PC-3 (cell line): ENCODE data around the gene ANKS1B. TPM values are rescaled to one million over a fixed set of nuclear protein-coding genes. Genes with fewer than 3 reads are reported as not detected.

ENCODE experiments used
- ATAC-seq: fragments of 200-7000 bp; cut with Tn5 transposase; 2 replicates; pipeline ENCODE4 v1.9.1; 2020; ENCODE audit warnings: mild to moderate bottlenecking, moderate library complexity
- BruUV-seq: library from RNA; stranded (reverse); fragments of 400-500 nt; replicated peaks from 2 replicates; lab custom pipeline; 2021; lab: Mats Ljungman, UMichigan
- CTCF ChIA-PET: fragments of 300-600 bp; sonication (Branson Sonifier 250); formaldehyde crosslinking; loops from one replicate; lab custom pipeline; 2022; ENCODE audit warnings: antibody characterized with exemption; lab: Charles Lee
- POLR2A ChIA-PET: fragments of 300-600 bp; sonication (Branson Sonifier 250); formaldehyde crosslinking; loops from one replicate; lab custom pipeline; 2022; ENCODE audit warnings: antibody characterized with exemption; ENCODE audit not compliant: unreplicated experiment; lab: Charles Lee
- DNase-seq: peaks from one replicate; pipeline ENCODE4 v3.0.0-alpha.2; 2015
- H2AFZ ChIP-seq: fragments of 300-600 bp; sonication (generic); 2 replicates; pipeline ENCODE4 v1.6.0; 2016; ENCODE audit warnings: antibody characterized with exemption, low read length
- H3F3A ChIP-seq: fragments of 300-600 bp; sonication (generic); one replicate; pipeline ENCODE4 v1.6.0; 2017; ENCODE audit warnings: antibody characterized with exemption, low read length, control low read depth, mild to moderate bottlenecking; ENCODE audit not compliant: unreplicated experiment
- H3K27ac ChIP-seq: fragments of 300-600 bp; sonication (generic); 2 replicates; pipeline ENCODE4 v1.5.1; 2016; ENCODE audit warnings: mild to moderate bottlenecking, low read length
- H3K27me3 ChIP-seq: fragments of 300-600 bp; sonication (generic); 2 replicates; pipeline ENCODE4 v1.6.1; 2016; ENCODE audit warnings: low read length, mixed read lengths
- H3K36me3 ChIP-seq: fragments of 300-600 bp; sonication (generic); 2 replicates; pipeline ENCODE4 v1.6.1; 2016; ENCODE audit warnings: low read depth, mixed run types, low read length, mixed read lengths
- H3K4me1 ChIP-seq: fragments of 300-600 bp; sonication (generic); 2 replicates; pipeline ENCODE4 v1.5.1; 2016; ENCODE audit warnings: low read length; ENCODE audit not compliant: insufficient read depth
- H3K4me2 ChIP-seq: fragments of 300-600 bp; sonication (generic); 2 replicates; pipeline ENCODE4 v1.6.0; 2016; ENCODE audit warnings: low read length
- H3K4me3 ChIP-seq: fragments of 300-600 bp; sonication (generic); 2 replicates; pipeline ENCODE4 v1.5.1; 2016; ENCODE audit warnings: mild to moderate bottlenecking, low read length, mixed read lengths
- H3K79me2 ChIP-seq: fragments of 300-600 bp; sonication (generic); 2 replicates; pipeline ENCODE4 v1.6.1; 2017; ENCODE audit warnings: low read length, mixed read lengths
- H3K9ac ChIP-seq: fragments of 300-600 bp; sonication (generic); 2 replicates; pipeline ENCODE4 v1.6.0; 2016; ENCODE audit warnings: mild to moderate bottlenecking, low read length
- H3K9me2 ChIP-seq: fragments of 300-600 bp; sonication (generic); replicated peaks from 2 replicates; pipeline ENCODE4 v1.6.1; 2016; ENCODE audit warnings: mixed run types, low read length, mixed read lengths
- H3K9me3 ChIP-seq: fragments of 300-600 bp; sonication (generic); 2 replicates; pipeline ENCODE4 v1.6.1; 2016; ENCODE audit warnings: low read length, mixed read lengths
- H4K20me1 ChIP-seq: fragments of 300-600 bp; sonication (generic); 2 replicates; pipeline ENCODE4 v1.6.1; 2016; ENCODE audit warnings: low read length, mixed read lengths
- CTCF ChIP-seq: fragments of 300-600 bp; sonication (generic); conservative IDR thresholded peaks from 2 replicates; pipeline ENCODE4 v1.5.1; 2017; ENCODE audit warnings: antibody characterized with exemption, low read depth, mild to moderate bottlenecking, low read length
- EZH2 ChIP-seq: fragments of 300-600 bp; sonication (generic); IDR thresholded peaks from one replicate; pipeline ENCODE4 v1.6.1; 2017; ENCODE audit warnings: antibody characterized with exemption, mild to moderate bottlenecking, low read length; ENCODE audit not compliant: unreplicated experiment
- EZH2phosphoT487 ChIP-seq: fragments of 300-600 bp; sonication (generic); IDR thresholded peaks from 2 replicates; pipeline ENCODE4 v1.6.1; 2018; ENCODE audit warnings: mild to moderate bottlenecking, antibody characterized with exemption, low read length, borderline replicate concordance
- intact Hi-C: fragments of 100-400 bp; cut with micrococcal nuclease; formaldehyde crosslinking; loops from 2 replicates; pipeline ENCODE4 v1.9.0; 2023
- total RNA-seq: library from RNA; depleted of rRNA; stranded (reverse); fragments of >200 nt; gene quantifications from 2 replicates; pipeline ENCODE4 v1.2.3, GENCODE V29; 2014

The ANKS1B gene
- total RNA-seq, 1 experiment from 2014 or later, result 0.07 TPM

GRCh38 chr12:99847936-99848335 is 136.8 kb downstream of the ANKS1B start:
- ATAC-seq (no peak), DNase-seq (no peak)
- no peaks in the 10 kb centered on the region for H3K36me3 ChIP-seq
- H3K9me3 ChIP-seq, result no peaks in the 10 kb centered on the region
- H3F3A ChIP-seq, result no peaks in the 10 kb centered on the region
- ChIA-PET CTCF (no interaction called here), POLR2A (no interaction called here)
- TF ChIP-seq CTCF (no peak), EZH2 (no peak), EZH2phosphoT487 (no peak)
- no peaks in the 10 kb centered on the region for H3K9me2 ChIP-seq
- H2AFZ ChIP-seq, result no peak overlapping the region
- no peaks in the 10 kb centered on the region for H4K20me1 ChIP-seq
- BruUV-seq, result no TSS peak
- intact Hi-C loops, result no loop called here
- H3K27ac ChIP-seq, result no peak overlapping the region
- H3K27me3 ChIP-seq, result 0 out of 2 replicates have a peak, but pooled peaks cover 5% of the 10 kb centered on the region
- H3K4me1 ChIP-seq, result no peaks in the 10 kb centered on the region
- H3K79me2 ChIP-seq, result no peaks in the 10 kb centered on the region
- H3K4me2 ChIP-seq, result no peak overlapping the region
- H3K4me3 ChIP-seq, result no peak overlapping the region
- no peak overlapping the region for H3K9ac ChIP-seq

- H3K4me2 ChIP-seq, result no peak overlapping the region
- H3K9me3 ChIP-seq, result no peaks in the 10 kb centered on the region
- DNase-seq (no peak), ATAC-seq (no peak)
- no peaks in the 10 kb centered on the region for H4K20me1 ChIP-seq
- H3K27ac ChIP-seq, result no peak overlapping the region
- no peaks in the 10 kb centered on the region for H3K36me3 ChIP-seq
- POLR2A ChIA-PET, result no interaction called here
- no peak overlapping the region for H3K4me3 ChIP-seq
- no peak overlapping the region for H2AFZ ChIP-seq
- H3K9ac ChIP-seq, result no peak overlapping the region
- H3K4me1 ChIP-seq, result no peaks in the 10 kb centered on the region
- no TSS peak for BruUV-seq
- no peaks in the 10 kb centered on the region for H3F3A ChIP-seq
- no peak for TF ChIP-seq EZH2
- TF ChIP-seq CTCF, result no peak
- TF ChIP-seq EZH2phosphoT487, result no peak
- H3K79me2 ChIP-seq, result no peaks in the 10 kb centered on the region
- no peaks in the 10 kb centered on the region for H3K9me2 ChIP-seq
- CTCF ChIA-PET, result no interaction called here
- H3K27me3 ChIP-seq, result peaks cover 6% of the 10 kb centered on the region; the same call in 1 of the 2 replicates
- intact Hi-C loops, result no loop called here
These were observed 150.0 kb downstream of the ANKS1B start for GRCh38 chr12:99834710-99835109.

- Histone ChIP-seq H2AFZ (no peak overlapping the region), H3K9me2 (no peaks in the 10 kb centered on the region), H3K27ac (no peak overlapping the region), H3K4me2 (no peak overlapping the region), H3K9me3 (no peaks in the 10 kb centered on the region), H3F3A (no peaks in the 10 kb centered on the region), H3K4me3 (no peak overlapping the region), H3K9ac (no peak overlapping the region), H3K36me3 (no peaks in the 10 kb centered on the region), H4K20me1 (no peaks in the 10 kb centered on the region), H3K79me2 (no peaks in the 10 kb centered on the region), H3K4me1 (no peaks in the 10 kb centered on the region), H3K27me3 (peaks cover 6% of the 10 kb centered on the region; the same call in 1 of the 2 replicates)
- DNase-seq, result no peak
- ATAC-seq, result no peak
- TF ChIP-seq EZH2 (no peak), EZH2phosphoT487 (no peak), CTCF (no peak)
- no TSS peak for BruUV-seq
- ChIA-PET POLR2A (no interaction called here), CTCF (no interaction called here)
- intact Hi-C loops, result no loop called here
These were observed 151.3 kb downstream of the ANKS1B start for GRCh38 chr12:99833397-99833796.
